ENCODE measurements around the gene FBN2. TPM values are rescaled to one million over a fixed set of nuclear protein-coding genes. Genes with fewer than 3 reads are reported as not detected.
A peak's percentile ranks its signal among the peaks of the same experiment; 100 is the strongest.

FBN2 gene
- total RNA-seq, 1 experiment from 2014 or later: 0.72 TPM

- no peak for DNase-seq (ENCODE audit: low read depth)
Observed at GRCh38 chr5:128317481-128317880, 220.6 kb downstream of the FBN2 start.

DNA sequence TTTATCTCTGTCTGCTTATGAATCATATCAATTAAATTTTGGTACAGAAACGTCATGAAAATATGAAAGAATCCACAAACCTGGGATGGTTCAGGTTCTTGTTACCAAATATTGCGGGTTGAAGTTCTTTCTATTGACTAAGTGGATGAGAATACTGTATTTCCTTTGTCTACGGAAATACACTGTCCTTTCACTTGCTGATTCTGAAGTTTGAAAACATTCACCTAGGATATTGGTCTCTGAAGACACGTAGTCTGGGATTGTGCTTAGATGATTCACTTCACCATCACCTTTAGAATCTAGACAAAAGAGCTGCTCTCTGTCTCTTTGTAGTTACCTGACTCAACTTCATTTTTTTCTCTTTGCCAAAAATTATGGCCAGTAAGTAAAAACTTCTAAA, 222.4 kb downstream of the FBN2 start:
- no peak for DNase-seq (ENCODE audit: low read depth)

- DNase-seq (ENCODE audit: low read depth): no peak
Observed at GRCh38 chr5:128305341-128305740, 232.7 kb downstream of the FBN2 start.

DNA sequence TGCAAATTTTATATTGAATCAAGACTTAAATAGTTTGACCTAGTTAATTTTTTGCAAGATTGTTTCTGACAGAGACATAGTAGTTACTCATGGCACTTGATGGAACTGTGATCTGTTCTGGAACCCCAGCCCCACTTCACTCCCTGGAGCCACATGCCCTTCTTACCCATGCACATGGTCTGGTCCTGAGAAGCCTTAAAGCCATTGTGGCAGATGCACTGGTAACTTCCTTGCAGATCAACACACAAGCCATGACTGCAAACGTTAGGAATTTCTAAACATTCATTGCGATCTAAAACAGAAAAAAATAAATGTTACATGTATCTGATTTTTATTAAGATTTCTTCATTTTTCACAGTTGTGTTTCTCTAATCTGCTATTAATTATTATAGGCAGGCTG, 233.3 kb downstream of the FBN2 start:
- DNase-seq (ENCODE audit: low read depth): no peak

DNA sequence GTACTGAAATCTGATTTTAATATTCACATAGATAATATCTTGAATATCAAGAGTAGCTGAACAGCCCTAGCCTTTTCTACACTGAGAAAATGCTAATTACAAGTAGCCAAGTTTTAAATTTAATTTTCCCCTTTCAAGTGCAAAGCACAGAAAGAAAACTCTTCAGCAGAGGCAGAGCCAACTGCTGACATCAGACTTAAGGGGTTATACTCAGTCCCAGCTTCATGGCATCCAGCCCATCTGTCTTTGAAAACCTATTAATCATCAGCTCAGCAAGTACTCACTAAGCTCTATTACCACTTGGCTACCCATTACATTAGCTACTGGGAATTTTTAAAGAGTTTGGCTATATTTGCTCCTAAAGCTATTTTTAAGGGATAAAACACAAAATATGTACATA, 234.0 kb downstream of the FBN2 start:
- DNase-seq (ENCODE audit: low read depth): peak; percentile 2

- no peak for DNase-seq (ENCODE audit: low read depth)
Observed at GRCh38 chr5:128303593-128303992, 234.5 kb downstream of the FBN2 start.

GRCh38 chr5:128300181-128300580, 237.9 kb downstream of the FBN2 start:
- no peak for DNase-seq (ENCODE audit: low read depth)

- no peak for DNase-seq (ENCODE audit: low read depth)
Observed at GRCh38 chr5:128290152-128290858, 247.7 kb downstream of the FBN2 start.

- no peak for DNase-seq (ENCODE audit: low read depth)
Observed at GRCh38 chr5:128287740-128288139, 250.3 kb downstream of the FBN2 start.

- DNase-seq (ENCODE audit: low read depth): no peak
Observed at GRCh38 chr5:128284236-128284635, 253.8 kb downstream of the FBN2 start.

DNA sequence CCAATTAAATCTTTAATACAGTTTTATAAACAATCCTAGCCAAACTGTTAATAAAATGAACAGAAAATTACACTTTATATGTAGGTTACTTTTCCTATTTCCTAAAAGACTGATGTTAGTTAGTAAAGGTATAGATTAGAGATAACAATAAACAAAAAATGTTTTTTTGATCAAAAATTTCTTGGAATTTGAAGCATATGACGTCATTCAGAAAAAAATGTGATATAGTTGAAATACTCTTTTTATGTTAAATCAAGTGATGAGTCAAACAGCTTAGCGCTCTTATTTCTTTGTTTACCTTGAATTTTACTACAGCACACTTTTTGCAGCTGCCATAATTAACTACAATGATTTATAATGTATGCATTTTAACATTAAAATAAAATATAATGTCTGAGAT, 258.7 kb downstream of the FBN2 start:
- no peak for DNase-seq (ENCODE audit: low read depth)

GRCh38 chr5:128276537-128277216, 261.4 kb downstream of the FBN2 start:
- DNase-seq (ENCODE audit: low read depth): peak; percentile 5

- no peak for DNase-seq (ENCODE audit: low read depth)
Observed at GRCh38 chr5:128274441-128274840, 263.6 kb downstream of the FBN2 start.

GRCh38 chr5:128273736-128274135, 264.3 kb downstream of the FBN2 start:
- no peak for DNase-seq (ENCODE audit: low read depth)

GRCh38 chr5:128271859-128272464, 266.1 kb downstream of the FBN2 start:
- peak; percentile 27 for DNase-seq (ENCODE audit: low read depth)

DNA sequence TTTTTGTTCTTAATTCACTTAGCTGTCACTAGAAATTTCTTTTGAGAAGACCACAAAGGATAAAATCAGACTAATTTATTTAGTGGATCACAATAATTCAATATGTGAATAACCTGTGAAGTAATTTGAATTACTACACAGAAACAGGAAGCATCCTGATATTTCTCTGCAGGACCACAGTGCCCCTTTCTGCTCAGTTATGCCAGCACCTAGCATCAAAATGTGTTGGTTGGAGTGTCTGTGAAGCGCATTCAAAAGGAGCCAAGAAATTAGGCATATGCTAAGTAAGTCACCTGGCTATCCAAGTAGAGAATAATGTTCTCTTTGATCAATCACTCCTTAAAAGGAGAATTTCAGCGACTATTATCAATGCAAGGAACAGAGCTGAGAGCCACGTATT, 267.0 kb downstream of the FBN2 start:
- no peak for DNase-seq (ENCODE audit: low read depth)

DNA sequence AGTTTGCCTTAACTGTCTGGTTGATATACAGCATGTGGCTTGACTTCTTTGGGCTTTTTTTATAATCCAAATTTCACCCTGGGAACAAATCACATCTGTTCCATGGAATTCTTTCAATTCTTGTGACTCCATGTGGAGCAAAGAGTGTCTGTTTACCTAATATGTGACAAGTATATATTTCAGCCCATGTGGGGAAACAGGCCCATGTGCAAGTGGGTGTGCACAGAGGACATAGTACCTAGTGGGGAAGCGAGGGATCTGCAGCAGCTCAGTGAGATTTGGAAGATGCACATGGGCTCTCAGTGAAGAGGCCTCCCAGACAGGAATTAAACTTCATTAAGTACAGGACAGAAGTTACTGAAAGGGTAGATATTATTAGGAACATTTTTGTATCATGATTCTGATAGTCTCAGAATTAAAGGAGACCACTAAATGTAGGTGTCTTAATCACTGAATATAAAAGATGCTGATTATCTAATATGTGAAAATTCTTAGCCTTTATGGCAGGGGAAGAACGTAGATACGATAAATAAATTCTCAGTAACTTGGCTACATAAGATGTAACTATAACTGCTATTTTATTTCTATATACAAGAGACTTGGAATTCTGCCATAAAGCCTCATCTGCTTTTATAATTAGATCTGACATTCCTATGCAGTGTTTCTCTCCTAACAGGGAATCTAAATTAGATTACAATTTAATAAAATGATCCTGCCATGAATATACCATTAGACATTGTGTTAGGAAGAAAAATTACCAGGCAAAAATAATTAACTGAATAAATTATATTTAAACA, 273.3 kb downstream of the FBN2 start:
- DNase-seq (ENCODE audit: low read depth): no peak

GRCh38 chr5:128263357-128263756, 274.7 kb downstream of the FBN2 start:
- DNase-seq (ENCODE audit: low read depth): no peak

DNA sequence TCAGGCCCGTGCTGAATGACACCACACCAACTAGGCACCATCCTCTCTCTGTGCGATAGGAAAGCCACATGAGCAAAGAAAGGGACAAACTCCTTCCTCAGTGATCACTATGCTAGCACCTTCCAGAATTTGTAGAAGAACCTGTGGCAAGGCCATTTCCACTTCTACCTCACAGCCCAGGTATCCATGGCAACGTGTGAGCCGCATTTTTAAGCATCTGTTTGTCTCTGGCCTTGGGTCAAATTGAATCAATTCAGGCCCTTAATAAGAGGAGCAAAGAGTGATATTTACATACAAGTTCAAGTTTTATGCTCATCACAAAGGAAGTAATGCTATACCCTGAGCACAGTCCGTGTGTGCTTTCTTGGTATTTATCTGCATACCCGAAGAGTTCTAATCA, 275.1 kb downstream of the FBN2 start:
- no peak for DNase-seq (ENCODE audit: low read depth)

DNA sequence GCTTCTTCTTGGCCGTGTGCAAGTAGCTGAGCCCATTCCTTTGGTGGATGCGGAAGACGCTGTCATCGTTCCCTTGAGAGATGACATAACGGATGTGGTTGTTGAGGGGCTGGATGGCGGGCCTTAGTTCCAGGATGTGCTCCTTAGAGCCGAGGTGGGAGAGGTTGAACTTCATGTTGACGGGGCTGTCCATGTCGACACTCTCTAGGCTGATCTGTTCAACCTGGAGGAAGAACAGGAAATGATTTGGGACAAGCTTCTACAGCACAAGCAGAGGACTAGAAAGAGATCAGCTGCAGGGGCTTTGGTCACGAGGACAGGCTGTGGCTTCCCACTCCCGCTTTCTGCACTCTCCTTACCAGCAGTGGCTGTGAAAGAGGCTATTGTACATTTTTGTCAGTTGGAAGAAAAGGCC, 278.4 kb downstream of the FBN2 start:
- DNase-seq (ENCODE audit: low read depth): peak; percentile 3

- DNase-seq (ENCODE audit: low read depth): no peak
Observed at GRCh38 chr5:128258372-128258771, 279.7 kb downstream of the FBN2 start.

DNA sequence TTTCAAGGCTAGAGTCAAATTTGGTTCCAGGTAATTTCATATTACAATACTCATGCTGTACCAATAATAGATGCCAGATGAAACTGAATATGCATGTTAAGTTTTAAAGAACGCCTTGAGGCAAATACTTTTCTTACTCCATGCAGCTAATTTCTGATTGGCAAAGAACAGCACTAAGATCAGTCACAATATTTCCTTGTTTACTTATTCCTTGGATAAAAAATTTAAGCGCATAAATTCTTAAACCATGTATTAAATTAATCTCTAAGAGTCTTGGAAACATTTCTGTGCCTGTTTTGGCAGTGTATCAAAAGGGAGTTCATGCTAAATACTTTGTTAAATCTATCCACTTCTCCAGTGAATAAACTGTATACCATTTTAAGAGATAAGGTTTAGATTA, 281.0 kb downstream of the FBN2 start:
- no peak for DNase-seq (ENCODE audit: low read depth)

All from RPMI7951 (cell line).